DOHH2 (cell line): Measurements from ENCODE around the gene PDZD4.

ENCODE experiments used
- H3F3A ChIP-seq: fragments of 200-600 bp; sonication (generic), shearing (Covaris generic); 2 replicates; pipeline ENCODE4 v1.6.0; 2016; ENCODE audit warnings: antibody characterized with exemption, mild to moderate bottlenecking; ENCODE audit not compliant: control insufficient read depth, insufficient read depth
- H3K27ac ChIP-seq: fragments of 200-600 bp; sonication (generic); 2 replicates; pipeline ENCODE4 v1.5.1; 2014; ENCODE audit warnings: low read depth, mild to moderate bottlenecking, low read length, moderate library complexity
- H3K27me3 ChIP-seq: fragments of 200-600 bp; sonication (generic); 2 replicates; pipeline ENCODE4 v1.6.1; 2014; ENCODE audit warnings: mild to moderate bottlenecking, low read length, mixed read lengths; ENCODE audit not compliant: control insufficient read depth
- H3K36me3 ChIP-seq: fragments of 200-600 bp; sonication (generic); 2 replicates; pipeline ENCODE4 v1.6.1; 2014; ENCODE audit warnings: mild to moderate bottlenecking, low read length, moderate library complexity, mixed read lengths; ENCODE audit not compliant: control insufficient read depth
- H3K4me1 ChIP-seq: fragments of 200-600 bp; sonication (generic); 2 replicates; pipeline ENCODE4 v1.6.1; 2014; ENCODE audit warnings: mild to moderate bottlenecking, low read length, mixed read lengths; ENCODE audit not compliant: control insufficient read depth
- H3K4me2 ChIP-seq: fragments of 200-600 bp; sonication (generic); 2 replicates; pipeline ENCODE4 v1.6.0; 2014; ENCODE audit warnings: mild to moderate bottlenecking, low read length, moderate library complexity
- H3K4me3 ChIP-seq: fragments of 200-600 bp; sonication (generic); 2 replicates; pipeline ENCODE4 v1.5.1; 2014; ENCODE audit warnings: mild to moderate bottlenecking, low read length, mixed read lengths
- H3K79me2 ChIP-seq: fragments of 200-600 bp; sonication (generic); 2 replicates; pipeline ENCODE4 v1.6.1; 2014; ENCODE audit warnings: mild to moderate bottlenecking, low read length, mixed read lengths; ENCODE audit not compliant: control insufficient read depth
- H3K9me2 ChIP-seq: fragments of 200-600 bp; sonication (generic); replicated peaks from 2 replicates; pipeline ENCODE4 v1.6.1; 2014; ENCODE audit warnings: mild to moderate bottlenecking, low read length, mixed read lengths; ENCODE audit not compliant: control insufficient read depth
- H3K9me3 ChIP-seq: fragments of 200-600 bp; sonication (generic); 2 replicates; pipeline ENCODE4 v1.6.1; 2014; ENCODE audit warnings: antibody characterized with exemption, low read length, mixed read lengths; ENCODE audit not compliant: control insufficient read depth, insufficient read depth
- H4K20me1 ChIP-seq: fragments of 200-600 bp; sonication (generic); 2 replicates; pipeline ENCODE4 v1.6.0; 2014; ENCODE audit warnings: low read depth, mild to moderate bottlenecking, antibody characterized with exemption, low read length, moderate library complexity; ENCODE audit not compliant: control insufficient read depth, insufficient read depth
- CTCF ChIP-seq: fragments of 200-600 bp; sonication (generic); IDR thresholded peaks from one replicate; pipeline ENCODE4 v1.5.1; 2014; ENCODE audit warnings: antibody characterized with exemption, mild to moderate bottlenecking, low read depth, low read length; ENCODE audit not compliant: poor library complexity, severe bottlenecking
- EZH2phosphoT487 ChIP-seq: fragments of 200-600 bp; sonication (generic); IDR thresholded peaks from 2 replicates; pipeline ENCODE4 v1.6.1; 2017; ENCODE audit warnings: borderline replicate concordance, mild to moderate bottlenecking, antibody characterized with exemption, low read length, moderate library complexity, mixed read lengths

Gene PDZD4

GRCh38 chrX:153828723-153829548 lies 1.4 kb downstream of the PDZD4 start:
- Histone ChIP-seq H3K79me2 (no peaks in the 10 kb centered on the region), H3F3A (no peaks in the 10 kb centered on the region), H3K27ac (no peak overlapping the region), H3K4me3 (no peak overlapping the region), H3K9me3 (no peaks in the 10 kb centered on the region), H3K9me2 (no peaks in the 10 kb centered on the region), H4K20me1 (no peaks in the 10 kb centered on the region), H3K4me2 (no peak overlapping the region), H3K4me1 (no peaks in the 10 kb centered on the region), H3K27me3 (peaks cover 11% of the 10 kb centered on the region), H3K36me3 (no peaks in the 10 kb centered on the region)
- no peak for TF ChIP-seq EZH2phosphoT487
- no peak for TF ChIP-seq CTCF

GRCh38 chrX:153828308-153828707 lies 2.0 kb downstream of the PDZD4 start:
- Histone ChIP-seq H3K27ac (no peak overlapping the region), H3K36me3 (no peaks in the 10 kb centered on the region), H3K79me2 (no peaks in the 10 kb centered on the region), H3K4me3 (no peak overlapping the region), H3K9me3 (no peaks in the 10 kb centered on the region), H4K20me1 (no peaks in the 10 kb centered on the region), H3K4me1 (no peaks in the 10 kb centered on the region), H3F3A (no peaks in the 10 kb centered on the region), H3K9me2 (no peaks in the 10 kb centered on the region), H3K4me2 (no peak overlapping the region), H3K27me3 (peaks cover 11% of the 10 kb centered on the region)
- TF ChIP-seq CTCF: no peak

- no peaks in the 10 kb centered on the region for H3F3A ChIP-seq
- H3K4me1 ChIP-seq: no peaks in the 10 kb centered on the region
- H3K4me3 ChIP-seq: no peak overlapping the region
- no peak overlapping the region for H3K4me2 ChIP-seq
- H3K79me2 ChIP-seq: no peaks in the 10 kb centered on the region
- TF ChIP-seq EZH2phosphoT487 (no peak), CTCF (no peak)
- peaks cover 11% of the 10 kb centered on the region for H3K27me3 ChIP-seq
- no peaks in the 10 kb centered on the region for H3K9me2 ChIP-seq
- H3K36me3 ChIP-seq: no peaks in the 10 kb centered on the region
- no peaks in the 10 kb centered on the region for H3K9me3 ChIP-seq
- no peaks in the 10 kb centered on the region for H4K20me1 ChIP-seq
- H3K27ac ChIP-seq: no peak overlapping the region
Observed at GRCh38 chrX:153827903-153828302, 2.4 kb downstream of the PDZD4 start.
